OCI-LY3 (cell line): Measurements from ENCODE around the gene FAM13A.

Experiments used
- EZH2phosphoT487 ChIP-seq: fragments of 200-600 bp; shearing (Covaris generic); IDR thresholded peaks from 2 replicates; pipeline ENCODE4 v1.6.1; 2018; ENCODE audit warnings: antibody characterized with exemption, mixed run types, low read depth
- TF ChIP-seq, protein P1 (sequence below): fragments of 200-600, 300-600 bp; sonication (generic); IDR thresholded peaks from 2 replicates; pipeline ENCODE4 v1.5.1; 2014; ENCODE audit warnings: antibody characterized with exemption, low read length, low read depth

- TF ChIP-seq, protein P1, sequence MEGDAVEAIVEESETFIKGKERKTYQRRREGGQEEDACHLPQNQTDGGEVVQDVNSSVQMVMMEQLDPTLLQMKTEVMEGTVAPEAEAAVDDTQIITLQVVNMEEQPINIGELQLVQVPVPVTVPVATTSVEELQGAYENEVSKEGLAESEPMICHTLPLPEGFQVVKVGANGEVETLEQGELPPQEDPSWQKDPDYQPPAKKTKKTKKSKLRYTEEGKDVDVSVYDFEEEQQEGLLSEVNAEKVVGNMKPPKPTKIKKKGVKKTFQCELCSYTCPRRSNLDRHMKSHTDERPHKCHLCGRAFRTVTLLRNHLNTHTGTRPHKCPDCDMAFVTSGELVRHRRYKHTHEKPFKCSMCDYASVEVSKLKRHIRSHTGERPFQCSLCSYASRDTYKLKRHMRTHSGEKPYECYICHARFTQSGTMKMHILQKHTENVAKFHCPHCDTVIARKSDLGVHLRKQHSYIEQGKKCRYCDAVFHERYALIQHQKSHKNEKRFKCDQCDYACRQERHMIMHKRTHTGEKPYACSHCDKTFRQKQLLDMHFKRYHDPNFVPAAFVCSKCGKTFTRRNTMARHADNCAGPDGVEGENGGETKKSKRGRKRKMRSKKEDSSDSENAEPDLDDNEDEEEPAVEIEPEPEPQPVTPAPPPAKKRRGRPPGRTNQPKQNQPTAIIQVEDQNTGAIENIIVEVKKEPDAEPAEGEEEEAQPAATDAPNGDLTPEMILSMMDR = no peak
- TF ChIP-seq EZH2phosphoT487 = no peak
These were observed 12.7 kb downstream of the FAM13A start for GRCh38 chr4:89044147-89044900.
